GM13977 (cell line): ENCODE data around the gene SUCLG2.

ENCODE experiments used
- DNase-seq: peaks from one replicate; pipeline ENCODE4 v3.0.0; 2012; ENCODE audit warnings: low spot score
- CTCF ChIP-seq: IDR thresholded peaks from 2 replicates; pipeline ENCODE4 v1.5.1; 2012; ENCODE audit warnings: mild to moderate bottlenecking, control low read depth; ENCODE audit not compliant: insufficient read depth; ENCODE audit errors: extremely low read depth, missing control alignments
- in situ Hi-C: fragments of 300-500 bp; cut with MboI; formaldehyde crosslinking; loops from one replicate; pipeline ENCODE4 v1.12.0; 2022; ENCODE audit warnings: low sequenced_read_pairs, low pct_unique_long_range_greater_than_20kb, mixed read lengths, inconsistent platforms; ENCODE audit not compliant: unreplicated experiment

SUCLG2 gene

GRCh38 chr3:67421912-67422311, 232.5 kb downstream of the SUCLG2 start:
- in situ Hi-C loops = no loop called here
- TF ChIP-seq CTCF = no peak
- no peak for DNase-seq

- DNase-seq = no peak
- in situ Hi-C loops = no loop called here
- TF ChIP-seq CTCF = no peak
These were observed 234.6 kb downstream of the SUCLG2 start for GRCh38 chr3:67419779-67420178.

GRCh38 chr3:67419218-67419529, 235.2 kb downstream of the SUCLG2 start:
- no peak for TF ChIP-seq CTCF
- in situ Hi-C loops = no loop called here
- no peak for DNase-seq

- no peak for DNase-seq
- TF ChIP-seq CTCF = no peak
- in situ Hi-C loops = no loop called here
These were observed 235.8 kb downstream of the SUCLG2 start for GRCh38 chr3:67418426-67419217.

- no peak for TF ChIP-seq CTCF
- DNase-seq = no peak
- in situ Hi-C loops = no loop called here
These were observed 237.7 kb downstream of the SUCLG2 start for GRCh38 chr3:67416703-67417102.

- TF ChIP-seq CTCF = no peak
- in situ Hi-C loops = no loop called here
- no peak for DNase-seq
These were observed 238.9 kb downstream of the SUCLG2 start for GRCh38 chr3:67415511-67415910.
